ENCODE results near the gene UNC45A.

UNC45A gene

GRCh38 chr15:90936823-90937222, 1.7 kb downstream of the UNC45A start:
- peaks cover 22% of the 10 kb centered on the region for H3K4me1 Mint-ChIP-seq
- no peaks in the 10 kb centered on the region for H3K9me3 Mint-ChIP-seq
- ATAC-seq (ENCODE audit: low read depth) (no peak), DNase-seq (ENCODE audit: low spot score in 2 of 2) (no peak)
- no peak overlapping the region for H3K27ac Mint-ChIP-seq
- H3K36me3 Mint-ChIP-seq: peaks cover 5% of the 10 kb centered on the region
- peak overlapping the region; percentile 93 for H3K4me3 Mint-ChIP-seq
- no peaks in the 10 kb centered on the region for H3K27me3 Mint-ChIP-seq

- H3K9me3 Mint-ChIP-seq: no peaks in the 10 kb centered on the region
- peaks cover 18% of the 10 kb centered on the region for H3K4me1 Mint-ChIP-seq
- no peak overlapping the region for H3K27ac Mint-ChIP-seq
- no peaks in the 10 kb centered on the region for H3K27me3 Mint-ChIP-seq
- DNase-seq (ENCODE audit: low spot score in 2 of 2) (no peak), ATAC-seq (ENCODE audit: low read depth) (no peak)
- H3K4me3 Mint-ChIP-seq: no peak overlapping the region
- H3K36me3 Mint-ChIP-seq: peaks cover 9% of the 10 kb centered on the region
Measured at GRCh38 chr15:90938261-90938660, 3.2 kb downstream of the UNC45A start.

GRCh38 chr15:90939756-90940155, 4.7 kb downstream of the UNC45A start:
- no peak overlapping the region for H3K27ac Mint-ChIP-seq
- no peaks in the 10 kb centered on the region for H3K9me3 Mint-ChIP-seq
- ATAC-seq (ENCODE audit: low read depth) (no peak), DNase-seq (ENCODE audit: low spot score in 2 of 2) (no peak)
- no peaks in the 10 kb centered on the region for H3K27me3 Mint-ChIP-seq
- H3K4me1 Mint-ChIP-seq: peaks cover 13% of the 10 kb centered on the region
- peaks cover 9% of the 10 kb centered on the region for H3K36me3 Mint-ChIP-seq
- H3K4me3 Mint-ChIP-seq: no peak overlapping the region

- ATAC-seq (ENCODE audit: low read depth): no peak
- Mint-ChIP-seq H3K27ac (no peak overlapping the region), H3K4me3 (no peak overlapping the region), H3K9me3 (no peaks in the 10 kb centered on the region), H3K27me3 (no peaks in the 10 kb centered on the region), H3K36me3 (peaks cover 9% of the 10 kb centered on the region), H3K4me1 (peaks cover 9% of the 10 kb centered on the region)
- DNase-seq (ENCODE audit: low spot score in 2 of 2): no peak
Measured at GRCh38 chr15:90941038-90941437, 6.0 kb downstream of the UNC45A start.

- Mint-ChIP-seq H3K27me3 (no peaks in the 10 kb centered on the region), H3K27ac (no peak overlapping the region)
- no peak for ATAC-seq (ENCODE audit: low read depth)
Measured at GRCh38 chr15:90942354-90943120, 7.5 kb downstream of the UNC45A start.

GRCh38 chr15:90945091-90945490, 10.0 kb downstream of the UNC45A start:
- H3K36me3 Mint-ChIP-seq: peaks cover 18% of the 10 kb centered on the region
- H3K27me3 Mint-ChIP-seq: no peaks in the 10 kb centered on the region
- DNase-seq (ENCODE audit: low spot score in 2 of 2) (no peak), ATAC-seq (ENCODE audit: low read depth) (no peak)
- H3K27ac Mint-ChIP-seq: no peak overlapping the region
- H3K4me1 Mint-ChIP-seq: no peaks in the 10 kb centered on the region
- no peak overlapping the region for H3K4me3 Mint-ChIP-seq
- H3K9me3 Mint-ChIP-seq: no peaks in the 10 kb centered on the region

More at GRCh38 chr15:90942354-90943120, 7.5 kb downstream of the UNC45A start:
- Mint-ChIP-seq H3K4me1 (no peaks in the 10 kb centered on the region), H3K9me3 (no peaks in the 10 kb centered on the region), H3K36me3 (peaks cover 13% of the 10 kb centered on the region), H3K4me3 (no peak overlapping the region)
- no peak for DNase-seq (ENCODE audit: low spot score in 2 of 2)

GRCh38 chr15:90946538-90946937, 11.5 kb downstream of the UNC45A start:
- ATAC-seq (ENCODE audit: low read depth): no peak
- Mint-ChIP-seq H3K9me3 (no peaks in the 10 kb centered on the region), H3K4me1 (no peaks in the 10 kb centered on the region)

GRCh38 chr15:90946941-90947576, 12.0 kb downstream of the UNC45A start:
- ATAC-seq (ENCODE audit: low read depth) (no peak), DNase-seq (ENCODE audit: low spot score in 2 of 2) (no peak)
- no peaks in the 10 kb centered on the region for H3K27me3 Mint-ChIP-seq
- H3K27ac Mint-ChIP-seq: no peak overlapping the region
- peaks cover 18% of the 10 kb centered on the region for H3K36me3 Mint-ChIP-seq
- no peaks in the 10 kb centered on the region for H3K4me1 Mint-ChIP-seq
- no peaks in the 10 kb centered on the region for H3K9me3 Mint-ChIP-seq
- H3K4me3 Mint-ChIP-seq: no peak overlapping the region

More at GRCh38 chr15:90946538-90946937, 11.5 kb downstream of the UNC45A start:
- DNase-seq (ENCODE audit: low spot score in 2 of 2): no peak
- Mint-ChIP-seq H3K36me3 (peaks cover 15% of the 10 kb centered on the region), H3K4me3 (no peak overlapping the region), H3K27ac (no peak overlapping the region), H3K27me3 (no peaks in the 10 kb centered on the region)

GRCh38 chr15:90947577-90948357, 12.7 kb downstream of the UNC45A start:
- Mint-ChIP-seq H3K4me1 (no peaks in the 10 kb centered on the region), H3K36me3 (peaks cover 18% of the 10 kb centered on the region), H3K27me3 (no peaks in the 10 kb centered on the region), H3K27ac (no peak overlapping the region), H3K9me3 (no peaks in the 10 kb centered on the region), H3K4me3 (no peak overlapping the region)
- no peak for ATAC-seq (ENCODE audit: low read depth)
- no peak for DNase-seq (ENCODE audit: low spot score in 2 of 2)

GRCh38 chr15:90948506-90948905, 13.4 kb downstream of the UNC45A start:
- Mint-ChIP-seq H3K4me3 (no peak overlapping the region), H3K27ac (no peak overlapping the region)

GRCh38 chr15:90949979-90950675, 15.0 kb downstream of the UNC45A start:
- Mint-ChIP-seq H3K9me3 (no peaks in the 10 kb centered on the region), H3K27ac (no peak overlapping the region), H3K4me3 (no peak overlapping the region), H3K27me3 (no peaks in the 10 kb centered on the region), H3K4me1 (peaks cover 2% of the 10 kb centered on the region), H3K36me3 (peaks cover 18% of the 10 kb centered on the region)
- DNase-seq (ENCODE audit: low spot score in 2 of 2) (no peak), ATAC-seq (ENCODE audit: low read depth) (no peak)

More at GRCh38 chr15:90948506-90948905, 13.4 kb downstream of the UNC45A start:
- ATAC-seq (ENCODE audit: low read depth) (no peak), DNase-seq (ENCODE audit: low spot score in 2 of 2) (no peak)
- Mint-ChIP-seq H3K4me1 (no peaks in the 10 kb centered on the region), H3K27me3 (no peaks in the 10 kb centered on the region), H3K9me3 (no peaks in the 10 kb centered on the region), H3K36me3 (peaks cover 18% of the 10 kb centered on the region)

- no peaks in the 10 kb centered on the region for H3K27me3 Mint-ChIP-seq
- no peak overlapping the region for H3K4me3 Mint-ChIP-seq
- H3K36me3 Mint-ChIP-seq: peaks cover 18% of the 10 kb centered on the region
- peaks cover 2% of the 10 kb centered on the region for H3K4me1 Mint-ChIP-seq
- ATAC-seq (ENCODE audit: low read depth) (no peak), DNase-seq (ENCODE audit: low spot score in 2 of 2) (no peak)
- no peaks in the 10 kb centered on the region for H3K9me3 Mint-ChIP-seq
- no peak overlapping the region for H3K27ac Mint-ChIP-seq
Measured at GRCh38 chr15:90950676-90951075, 15.6 kb downstream of the UNC45A start.

- peaks cover 12% of the 10 kb centered on the region for H3K36me3 Mint-ChIP-seq
- no peaks in the 10 kb centered on the region for H3K27me3 Mint-ChIP-seq
- H3K27ac Mint-ChIP-seq: peak overlapping the region; percentile 46
- no peak overlapping the region for H3K4me3 Mint-ChIP-seq
- H3K9me3 Mint-ChIP-seq: no peaks in the 10 kb centered on the region
- no peak for DNase-seq (ENCODE audit: low spot score in 2 of 2)
- peaks cover 2% of the 10 kb centered on the region for H3K4me1 Mint-ChIP-seq
- no peak for ATAC-seq (ENCODE audit: low read depth)
Measured at GRCh38 chr15:90952901-90953677, 18.0 kb downstream of the UNC45A start.
